HepG2 (cell line): ENCODE results near the gene BICRA. TPM values are rescaled to one million over a fixed set of nuclear protein-coding genes. Genes with fewer than 3 reads are reported as not detected.

Source experiments
- ATAC-seq: fragments of 200-7000 bp; cut with Tn5 transposase; 3 replicates; pipeline ENCODE4 v1.9.1; 2020; ENCODE audit warnings: mild to moderate bottlenecking, moderate library complexity
- BruUV-seq: library from RNA; stranded (reverse); fragments of 400-500 nt; replicated peaks from 2 replicates; lab custom pipeline; 2021; lab: Mats Ljungman, UMichigan
- CTCF ChIA-PET: fragments of 300-600 bp; formaldehyde crosslinking; extraction: SDS; loops from one replicate; lab custom pipeline; 2021; ENCODE audit warnings: low total read pairs, inconsistent platforms, low intra/inter-chr PET ratio; lab: Yijun Ruan, JAX
- POLR2A ChIA-PET: fragments of 350-600 bp; sonication (Branson Sonifier 250); formaldehyde crosslinking; loops from one replicate; lab custom pipeline; 2020; ENCODE audit warnings: antibody characterized with exemption, inconsistent platforms; lab: Yijun Ruan, JAX
- DNase-seq: peaks from one replicate; pipeline ENCODE4 v3.0.0-alpha.2; 2015; ENCODE audit warnings: low spot score
- FAIRE-seq: peaks from 3 replicates; lab custom pipeline; 2011; peaks lifted over from hg19 to GRCh38; lab: Jason Lieb, UNC
- H2AFZ ChIP-seq: one replicate; pipeline ENCODE4 v1.6.1; 2011; ENCODE audit warnings: low read length, inconsistent platforms
- H3K27ac ChIP-seq: fragments of 300-600 bp; 3 replicates; pipeline ENCODE4 v1.8.0; 2011; ENCODE audit warnings: mixed run types, mild to moderate bottlenecking, mixed read lengths, low read length, inconsistent platforms; ENCODE audit not compliant: insufficient read depth; ENCODE audit errors: extremely low read length
- H3K27me3 ChIP-seq, 2 experiments: fragments of 200-600 bp in 1 of 2; 2 replicates in 1 of 2; 3 replicates in 1 of 2; pipeline versions ENCODE4 v1.6.0 to v1.8.0; 2011; ENCODE audit warnings: low read length in 2 of 2, mild to moderate bottlenecking in 2 of 2, moderate library complexity in 2 of 2, inconsistent platforms in 1 of 2; ENCODE audit not compliant: insufficient read depth in 2 of 2, control insufficient read depth in 1 of 2
- H3K36me3 ChIP-seq, 2 experiments: fragments of 200-600 bp in 1 of 2; replicated peaks in 1 of 2; 2 replicates in 1 of 2; 3 replicates in 1 of 2; pipeline versions ENCODE4 v1.5.1 to v1.8.0; 2011; ENCODE audit warnings: low read length in 2 of 2, inconsistent platforms in 1 of 2; ENCODE audit not compliant: insufficient read depth in 2 of 2, control insufficient read depth in 1 of 2
- H3K4me1 ChIP-seq: 2 replicates; pipeline ENCODE4 v1.5.1; 2012; ENCODE audit warnings: low read length, inconsistent platforms; ENCODE audit not compliant: insufficient read depth
- H3K4me2 ChIP-seq: 2 replicates; pipeline ENCODE4 v1.6.0; 2011; ENCODE audit warnings: low read depth, low read length, inconsistent platforms
- H3K4me3 ChIP-seq, 3 experiments: fragments of 200-600 bp in 1 of 3; sonication (generic), shearing (Covaris generic) in 1 of 3; replicated peaks in 1 of 3; 2 replicates each; pipeline ENCODE4 v1.5.1; 2011 to 2016; ENCODE audit warnings: low read length in 3 of 3, inconsistent platforms in 2 of 3, low read depth in 2 of 3, mild to moderate bottlenecking in 2 of 3, control low read depth in 1 of 3, mixed read lengths in 1 of 3; ENCODE audit not compliant: insufficient read depth in 1 of 3
- H3K79me2 ChIP-seq: one replicate; pipeline ENCODE4 v1.6.1; 2011; ENCODE audit warnings: low read length, inconsistent platforms; ENCODE audit not compliant: insufficient read depth
- H3K9ac ChIP-seq: 2 replicates; pipeline ENCODE4 v1.6.0; 2011; ENCODE audit warnings: mild to moderate bottlenecking, low read depth, low read length, inconsistent platforms; ENCODE audit not compliant: insufficient read depth
- H3K9me3 ChIP-seq: 2 replicates; pipeline ENCODE4 v1.5.1; 2012; ENCODE audit warnings: mild to moderate bottlenecking, low read length
- H4K20me1 ChIP-seq: 2 replicates; pipeline ENCODE4 v1.6.0; 2011; ENCODE audit warnings: inconsistent platforms, mild to moderate bottlenecking, low read length, moderate library complexity; ENCODE audit not compliant: insufficient read depth
- MIER3 ChIP-seq: IDR thresholded peaks from 2 replicates; pipeline ENCODE4 v1.6.1; 2016; ENCODE audit warnings: missing compliant biosample characterization, borderline replicate concordance
- WGBS: methylation state at CpG from one replicate; pipeline ENCODE4 v1.1.6; 2017; ENCODE audit warnings: low lambda C conversion rate; 5-methylcytosine and 5-hydroxymethylcytosine counted together
- in situ Hi-C: cut with HindIII; loops from 2 replicates; pipeline ENCODE4 v1.10.0; 2017; ENCODE audit warnings: low pct_unique_long_range_greater_than_20kb; ENCODE audit not compliant: extremely low pct_ligation_motif_present
- intact Hi-C: fragments of 100-400 bp; cut with micrococcal nuclease; formaldehyde crosslinking; loops from one replicate; pipeline ENCODE4 v1.10.0; 2022; ENCODE audit not compliant: unreplicated experiment
- polyA plus RNA-seq, 8 experiments: library from polyadenylated mRNA; depleted of rRNA in 3 of 8; stranded (reverse) in 7 of 8; unstranded in 1 of 8; fragments of >200 nt; fragmentation: Illumina TruSeq in 4 of 8; extraction: Trizol in 4 of 8; gene quantifications; 2 replicates each; pipeline versions ENCODE4 v1.2.1 to v1.2.3, GENCODE V29; 2011 to 2016; ENCODE audit warnings: low read depth in 4 of 8, missing spikeins in 1 of 8, mixed read lengths in 1 of 8; ENCODE audit not compliant: insufficient read depth in 1 of 8
- total RNA-seq, 5 experiments: library from RNA; depleted of rRNA; stranded (reverse); fragments of >200 nt; fragmentation: Illumina TruSeq; extraction: Trizol; gene quantifications; 2 replicates each; pipeline ENCODE4 v1.2.3, GENCODE V29; 2016; ENCODE audit warnings: low read depth in 1 of 5
- TF ChIP-seq, protein P1 (sequence below): sonication (generic); formaldehyde crosslinking; IDR thresholded peaks from 2 replicates; pipeline ENCODE4 v1.4.0; 2020; ENCODE audit warnings: missing genetic modification reagents, borderline replicate concordance
- TF ChIP-seq, protein P2 (sequence below): sonication (generic); formaldehyde crosslinking; IDR thresholded peaks from 2 replicates; pipeline ENCODE4 v1.4.0; 2020; ENCODE audit warnings: missing genetic modification reagents, mild to moderate bottlenecking, borderline replicate concordance
- TF ChIP-seq, protein P3 (sequence below): sonication (generic); formaldehyde crosslinking; IDR thresholded peaks from 2 replicates; pipeline ENCODE4 v1.4.0; 2020; ENCODE audit warnings: mild to moderate bottlenecking, missing genetic modification reagents
- TF ChIP-seq, protein P4 (sequence below): IDR thresholded peaks from 2 replicates; pipeline ENCODE4 v1.6.1; 2016

BICRA gene
- total and polyA plus RNA-seq, 2 of the 13 experiments (the other 11 are each of a cell fraction or from before 2014, with no cell fraction given), result 0.55 to 0.71 TPM

DNA sequence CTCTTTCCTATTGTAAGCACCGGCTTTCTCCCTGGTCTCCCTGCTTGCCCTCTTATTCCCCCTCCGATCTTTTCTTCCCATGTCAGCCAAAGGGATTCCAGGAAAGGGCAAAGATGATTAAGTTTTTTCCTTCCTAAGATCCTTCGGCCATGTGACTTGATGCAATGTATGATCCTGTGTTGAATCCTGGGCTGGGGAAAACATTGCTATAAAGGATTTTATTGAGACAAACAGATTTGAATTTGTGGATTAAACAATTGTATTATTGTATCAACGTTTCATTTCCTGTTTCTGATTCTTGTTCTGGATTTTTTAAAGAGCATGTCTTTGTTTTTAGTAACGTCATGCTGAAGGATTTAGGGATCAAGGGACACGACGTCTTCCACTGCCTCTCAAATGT lies 19.1 kb upstream of the BICRA start (continued):
- TF ChIP-seq, protein P1, sequence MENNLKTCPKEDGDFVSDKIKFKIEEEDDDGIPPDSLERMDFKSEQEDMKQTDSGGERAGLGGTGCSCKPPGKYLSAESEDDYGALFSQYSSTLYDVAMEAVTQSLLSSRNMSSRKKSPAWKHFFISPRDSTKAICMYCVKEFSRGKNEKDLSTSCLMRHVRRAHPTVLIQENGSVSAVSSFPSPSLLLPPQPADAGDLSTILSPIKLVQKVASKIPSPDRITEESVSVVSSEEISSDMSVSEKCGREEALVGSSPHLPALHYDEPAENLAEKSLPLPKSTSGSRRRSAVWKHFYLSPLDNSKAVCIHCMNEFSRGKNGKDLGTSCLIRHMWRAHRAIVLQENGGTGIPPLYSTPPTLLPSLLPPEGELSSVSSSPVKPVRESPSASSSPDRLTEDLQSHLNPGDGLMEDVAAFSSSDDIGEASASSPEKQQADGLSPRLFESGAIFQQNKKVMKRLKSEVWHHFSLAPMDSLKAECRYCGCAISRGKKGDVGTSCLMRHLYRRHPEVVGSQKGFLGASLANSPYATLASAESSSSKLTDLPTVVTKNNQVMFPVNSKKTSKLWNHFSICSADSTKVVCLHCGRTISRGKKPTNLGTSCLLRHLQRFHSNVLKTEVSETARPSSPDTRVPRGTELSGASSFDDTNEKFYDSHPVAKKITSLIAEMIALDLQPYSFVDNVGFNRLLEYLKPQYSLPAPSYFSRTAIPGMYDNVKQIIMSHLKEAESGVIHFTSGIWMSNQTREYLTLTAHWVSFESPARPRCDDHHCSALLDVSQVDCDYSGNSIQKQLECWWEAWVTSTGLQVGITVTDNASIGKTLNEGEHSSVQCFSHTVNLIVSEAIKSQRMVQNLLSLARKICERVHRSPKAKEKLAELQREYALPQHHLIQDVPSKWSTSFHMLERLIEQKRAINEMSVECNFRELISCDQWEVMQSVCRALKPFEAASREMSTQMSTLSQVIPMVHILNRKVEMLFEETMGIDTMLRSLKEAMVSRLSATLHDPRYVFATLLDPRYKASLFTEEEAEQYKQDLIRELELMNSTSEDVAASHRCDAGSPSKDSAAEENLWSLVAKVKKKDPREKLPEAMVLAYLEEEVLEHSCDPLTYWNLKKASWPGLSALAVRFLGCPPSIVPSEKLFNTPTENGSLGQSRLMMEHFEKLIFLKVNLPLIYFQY (CRISPR knock-in tag), result no peak
- TF ChIP-seq, protein P2, sequence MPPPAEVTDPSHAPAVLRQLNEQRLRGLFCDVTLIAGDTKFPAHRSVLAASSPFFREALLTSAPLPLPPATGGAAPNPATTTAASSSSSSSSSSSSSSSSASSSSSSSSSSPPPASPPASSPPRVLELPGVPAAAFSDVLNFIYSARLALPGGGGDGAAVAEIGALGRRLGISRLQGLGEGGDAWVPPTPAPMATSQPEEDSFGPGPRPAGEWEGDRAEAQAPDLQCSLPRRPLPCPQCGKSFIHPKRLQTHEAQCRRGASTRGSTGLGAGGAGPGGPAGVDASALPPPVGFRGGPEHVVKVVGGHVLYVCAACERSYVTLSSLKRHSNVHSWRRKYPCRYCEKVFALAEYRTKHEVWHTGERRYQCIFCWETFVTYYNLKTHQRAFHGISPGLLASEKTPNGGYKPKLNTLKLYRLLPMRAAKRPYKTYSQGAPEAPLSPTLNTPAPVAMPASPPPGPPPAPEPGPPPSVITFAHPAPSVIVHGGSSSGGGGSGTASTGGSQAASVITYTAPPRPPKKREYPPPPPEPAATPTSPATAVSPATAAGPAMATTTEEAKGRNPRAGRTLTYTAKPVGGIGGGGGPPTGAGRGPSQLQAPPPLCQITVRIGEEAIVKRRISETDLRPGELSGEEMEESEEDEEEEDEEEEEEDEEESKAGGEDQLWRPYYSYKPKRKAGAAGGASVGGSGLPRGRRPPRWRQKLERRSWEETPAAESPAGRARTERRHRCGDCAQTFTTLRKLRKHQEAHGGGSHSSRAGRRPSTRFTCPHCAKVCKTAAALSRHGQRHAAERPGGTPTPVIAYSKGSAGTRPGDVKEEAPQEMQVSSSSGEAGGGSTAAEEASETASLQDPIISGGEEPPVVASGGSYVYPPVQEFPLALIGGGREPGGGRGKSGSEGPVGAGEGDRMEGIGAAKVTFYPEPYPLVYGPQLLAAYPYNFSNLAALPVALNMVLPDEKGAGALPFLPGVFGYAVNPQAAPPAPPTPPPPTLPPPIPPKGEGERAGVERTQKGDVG, result no peak

DNA sequence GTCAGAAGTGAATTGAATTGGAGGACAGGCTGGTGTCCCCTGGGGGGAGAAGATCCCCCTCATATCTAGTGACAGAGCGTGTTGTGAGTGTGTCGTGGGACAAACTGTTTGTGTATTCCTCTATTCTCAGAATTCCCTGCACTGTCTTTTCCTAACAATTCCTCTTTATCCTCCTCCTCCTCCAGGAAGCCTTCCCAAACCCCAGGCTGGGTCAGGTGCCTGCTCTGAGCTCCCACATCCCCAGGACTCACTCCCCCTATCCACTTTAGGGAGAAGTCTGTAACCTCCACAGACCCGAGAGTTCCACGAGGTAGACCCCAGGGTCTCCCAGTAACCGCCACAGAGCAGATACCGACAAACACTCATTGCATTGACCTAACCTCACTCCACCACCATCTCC lies 15.1 kb upstream of the BICRA start:
- H3K79me2 ChIP-seq, result no peaks in the 10 kb centered on the region
- no peak overlapping the region for H3K9ac ChIP-seq
- 0 out of 5 replicates have a peak, but pooled peaks cover 0 to 12% of the 10 kb centered on the region in 2 experiments for H3K27me3 ChIP-seq
- POLR2A ChIA-PET, result no interaction called here
- H4K20me1 ChIP-seq, result no peaks in the 10 kb centered on the region
- H3K4me3 ChIP-seq, result no peak overlapping the region
- no peaks in the 10 kb centered on the region for H3K9me3 ChIP-seq
- no peak overlapping the region for H2AFZ ChIP-seq
- WGBS, result 40% methylated on average over 6 of the region's 6 CpGs
- ATAC-seq, result no peak
- intact Hi-C loops (no loop called here), in situ Hi-C loops (no loop called here)
- no peak overlapping the region for H3K4me2 ChIP-seq
- TF ChIP-seq, protein P3, sequence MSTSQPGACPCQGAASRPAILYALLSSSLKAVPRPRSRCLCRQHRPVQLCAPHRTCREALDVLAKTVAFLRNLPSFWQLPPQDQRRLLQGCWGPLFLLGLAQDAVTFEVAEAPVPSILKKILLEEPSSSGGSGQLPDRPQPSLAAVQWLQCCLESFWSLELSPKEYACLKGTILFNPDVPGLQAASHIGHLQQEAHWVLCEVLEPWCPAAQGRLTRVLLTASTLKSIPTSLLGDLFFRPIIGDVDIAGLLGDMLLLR, result no peak
- no peak for TF ChIP-seq MIER3
- TF ChIP-seq, protein P4, sequence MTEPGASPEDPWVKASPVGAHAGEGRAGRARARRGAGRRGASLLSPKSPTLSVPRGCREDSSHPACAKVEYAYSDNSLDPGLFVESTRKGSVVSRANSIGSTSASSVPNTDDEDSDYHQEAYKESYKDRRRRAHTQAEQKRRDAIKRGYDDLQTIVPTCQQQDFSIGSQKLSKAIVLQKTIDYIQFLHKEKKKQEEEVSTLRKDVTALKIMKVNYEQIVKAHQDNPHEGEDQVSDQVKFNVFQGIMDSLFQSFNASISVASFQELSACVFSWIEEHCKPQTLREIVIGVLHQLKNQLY (CRISPR knock-in tag), result no peak
- FAIRE-seq, result no peak
- H3K36me3 ChIP-seq, result no peaks in the 10 kb centered on the region
- CTCF ChIA-PET, result no interaction called here
- no peak for DNase-seq
- peaks cover 8% of the 10 kb centered on the region for H3K4me1 ChIP-seq
- no TSS peak for BruUV-seq
- H3K27ac ChIP-seq, result no peak overlapping the region
